NCI-H2107 (cell line): ENCODE measurements around the gene ETV4.
"Not testable (repeated sequence)": the region's sequence is repeated elsewhere in the genome, so short reads cannot be mapped to it uniquely, and the experiment has no call there.

Experiments
- DNase-seq: peaks from one replicate; lab custom pipeline; 2025; lab: John Stamatoyannopoulos, UW

The ETV4 gene

GRCh38 chr17:43517161-43517560, 29.0 kb downstream of the ETV4 start:
- DNase-seq = no peak

GRCh38 chr17:43515656-43516055, 30.5 kb downstream of the ETV4 start:
- no peak for DNase-seq

GRCh38 chr17:43511199-43511598, 34.9 kb downstream of the ETV4 start:
- not testable (repeated sequence) for DNase-seq

GRCh38 chr17:43509440-43509839, 36.7 kb downstream of the ETV4 start:
- DNase-seq = not testable (repeated sequence)

- no peak for DNase-seq
Measured at GRCh38 chr17:43490621-43491020, 55.5 kb downstream of the ETV4 start.

GRCh38 chr17:43483674-43484551, 62.2 kb downstream of the ETV4 start, which contains the start of gene DHX8:
Gene DHX8, plus strand, starts transcription at chr17:43483975. Its CDS starts 63 bp downstream, at chr17:43484038.
- DNase-seq = peak; percentile 93

DNA sequence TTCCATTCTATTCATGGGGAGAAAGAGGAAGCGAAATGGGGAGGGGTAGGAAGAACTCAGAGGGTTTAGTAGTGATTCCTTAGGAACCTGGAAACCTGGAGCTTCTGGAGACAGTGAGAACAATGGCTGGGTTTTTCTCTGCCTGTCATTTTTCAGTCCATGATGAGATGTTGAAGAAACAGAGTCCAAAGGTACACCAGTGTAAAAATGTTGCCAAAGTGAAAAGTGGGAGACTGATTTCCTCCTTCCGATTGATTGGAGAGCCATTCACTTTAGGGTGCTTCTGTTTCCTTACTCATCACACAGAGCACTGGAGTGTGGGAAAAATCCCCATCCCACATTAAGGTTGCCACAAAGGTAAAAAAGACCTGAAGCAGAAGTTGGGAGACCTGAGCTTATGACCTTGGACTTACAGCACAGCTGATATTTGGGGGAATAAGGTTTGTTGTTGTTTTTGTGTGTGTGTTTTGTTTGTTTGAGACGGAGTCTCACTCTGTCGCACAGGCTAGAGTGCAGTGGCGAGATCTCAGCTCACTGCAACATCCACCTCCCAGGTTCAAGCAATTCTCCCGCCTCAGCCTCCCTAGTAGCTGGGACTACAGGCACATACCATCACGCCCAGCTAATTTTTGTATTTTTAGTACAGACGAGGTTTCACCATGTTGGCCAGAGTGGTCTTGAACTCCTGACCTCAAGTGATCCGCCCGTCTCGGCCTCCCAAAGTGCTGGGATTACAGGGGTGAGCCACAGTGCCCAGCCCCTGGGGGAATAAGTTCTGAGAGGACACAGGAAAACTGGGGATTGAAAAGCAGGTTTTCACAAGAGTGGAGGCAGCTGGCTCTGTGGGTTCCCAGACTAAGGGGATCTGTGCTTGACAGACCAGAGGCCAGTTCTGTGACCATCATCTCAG, 63.8 kb downstream of the ETV4 start:
- DNase-seq = no peak

DNA sequence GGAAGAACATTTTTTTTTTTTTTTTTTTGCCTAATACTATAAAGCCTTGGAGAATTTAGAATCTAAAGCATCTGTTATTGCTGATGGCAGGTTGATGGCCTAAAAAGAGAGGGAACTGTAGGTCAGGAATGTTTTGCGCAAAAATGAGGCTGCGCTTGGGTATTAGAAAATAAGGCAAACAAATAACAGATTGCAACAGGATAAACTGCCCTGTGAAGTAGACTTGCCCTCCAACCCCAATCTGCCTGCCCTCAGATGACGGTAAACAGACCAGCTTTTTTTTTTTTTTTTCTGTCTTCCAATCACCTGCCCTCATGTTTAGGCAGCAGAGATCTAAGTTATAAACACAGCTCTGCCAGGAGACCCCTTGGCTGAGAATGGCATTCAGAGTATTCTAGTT, 66.2 kb downstream of the ETV4 start:
- no peak for DNase-seq
